HuH-7.5 (cell line): ENCODE data around the gene FER.
"Not testable (repeated sequence)": the region's sequence is repeated elsewhere in the genome, so short reads cannot be mapped to it uniquely, and the experiment has no call there.

Source experiments
- DNase-seq: peaks from one replicate; pipeline ENCODE4 v3.0.0; 2011; ENCODE audit warnings: low spot score

FER gene

DNA sequence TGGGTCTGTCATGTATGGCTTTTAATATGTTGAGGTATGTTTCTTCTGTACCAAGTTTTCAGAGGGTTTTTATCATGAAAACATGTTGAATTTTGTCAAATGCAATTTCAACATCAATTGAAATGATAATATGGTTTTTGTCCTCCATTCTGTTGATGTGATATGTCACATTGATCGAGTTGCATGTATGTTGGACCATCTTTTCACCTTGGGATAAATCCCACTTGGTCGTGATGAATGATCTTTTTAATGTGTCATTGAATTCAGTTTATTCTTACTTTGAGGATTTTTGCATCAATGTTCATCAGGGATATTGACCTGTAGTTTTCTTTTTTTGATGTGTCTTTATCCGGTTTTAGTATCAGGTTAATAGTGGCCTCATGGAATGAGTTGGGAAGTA, 373.5 kb downstream of the FER start:
- DNase-seq, result no peak

DNA sequence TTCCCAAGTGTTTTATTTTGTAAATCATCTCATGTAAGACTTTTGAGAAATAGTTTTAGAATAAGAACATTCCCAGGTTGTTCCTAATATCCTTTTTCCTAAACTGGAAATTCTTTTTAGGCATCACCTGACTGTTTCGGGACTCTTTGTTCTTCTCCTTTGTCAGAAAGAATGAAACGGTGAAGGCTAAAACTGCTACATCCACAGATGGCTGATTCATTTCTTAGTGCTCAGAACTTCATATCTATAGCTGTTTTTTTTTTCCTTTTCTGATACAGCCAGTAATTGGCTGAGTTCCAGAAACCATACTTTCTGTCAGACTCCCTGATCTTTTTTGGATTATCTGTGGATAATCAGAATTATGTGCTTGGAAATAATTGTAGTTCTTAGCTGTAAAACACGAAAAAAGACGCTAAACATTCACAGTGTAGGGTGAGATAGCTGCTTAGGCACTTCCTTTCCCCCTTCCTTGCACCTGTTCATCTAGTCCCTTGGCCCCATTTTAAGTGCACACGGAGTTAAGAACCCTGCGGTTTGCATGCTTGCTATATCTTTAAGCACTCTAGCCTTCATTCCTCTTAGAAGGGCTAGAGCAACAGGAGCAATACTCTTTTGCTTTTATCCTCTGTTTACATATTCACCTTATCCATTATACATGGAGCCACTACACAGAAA, 378.2 kb downstream of the FER start:
- no peak for DNase-seq

DNA sequence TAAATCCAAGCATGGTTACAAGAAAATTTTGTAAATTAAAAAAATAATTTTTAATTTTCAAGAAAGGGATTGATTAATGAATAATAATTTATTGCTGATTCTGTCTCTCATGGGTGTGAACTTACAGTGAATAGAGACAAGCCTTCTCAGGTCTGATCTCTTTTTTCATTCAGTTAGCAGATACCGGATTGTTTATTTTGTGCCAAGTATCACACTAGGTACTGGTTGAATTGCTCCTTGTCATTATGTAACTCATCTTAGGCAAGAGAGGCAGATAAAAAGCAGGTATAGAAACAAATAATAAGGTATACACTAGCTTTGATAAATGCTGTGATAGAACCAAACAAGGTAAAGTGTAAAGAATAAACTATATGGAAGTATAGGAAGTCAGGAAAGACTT, 378.8 kb downstream of the FER start:
- DNase-seq, result no peak

DNA sequence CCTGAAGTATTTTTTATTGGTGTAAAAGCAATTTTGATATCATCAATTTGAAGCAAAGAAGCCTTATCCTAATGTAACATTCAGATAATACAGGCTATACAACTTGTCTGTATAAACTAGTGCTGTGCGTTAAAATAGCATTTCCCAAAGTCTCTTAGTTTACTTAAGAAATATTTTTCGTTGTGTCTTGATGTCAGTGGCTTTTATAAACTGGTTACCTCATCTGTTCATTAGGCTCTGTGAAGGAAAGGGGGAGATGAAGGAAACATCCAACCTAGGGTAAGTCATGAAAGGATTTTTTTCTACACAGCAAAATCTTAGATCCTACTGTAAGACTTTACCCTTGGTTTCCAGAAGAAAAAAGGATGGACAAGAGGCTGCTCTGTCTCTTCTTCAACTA, 389.2 kb downstream of the FER start:
- no peak for DNase-seq

DNA sequence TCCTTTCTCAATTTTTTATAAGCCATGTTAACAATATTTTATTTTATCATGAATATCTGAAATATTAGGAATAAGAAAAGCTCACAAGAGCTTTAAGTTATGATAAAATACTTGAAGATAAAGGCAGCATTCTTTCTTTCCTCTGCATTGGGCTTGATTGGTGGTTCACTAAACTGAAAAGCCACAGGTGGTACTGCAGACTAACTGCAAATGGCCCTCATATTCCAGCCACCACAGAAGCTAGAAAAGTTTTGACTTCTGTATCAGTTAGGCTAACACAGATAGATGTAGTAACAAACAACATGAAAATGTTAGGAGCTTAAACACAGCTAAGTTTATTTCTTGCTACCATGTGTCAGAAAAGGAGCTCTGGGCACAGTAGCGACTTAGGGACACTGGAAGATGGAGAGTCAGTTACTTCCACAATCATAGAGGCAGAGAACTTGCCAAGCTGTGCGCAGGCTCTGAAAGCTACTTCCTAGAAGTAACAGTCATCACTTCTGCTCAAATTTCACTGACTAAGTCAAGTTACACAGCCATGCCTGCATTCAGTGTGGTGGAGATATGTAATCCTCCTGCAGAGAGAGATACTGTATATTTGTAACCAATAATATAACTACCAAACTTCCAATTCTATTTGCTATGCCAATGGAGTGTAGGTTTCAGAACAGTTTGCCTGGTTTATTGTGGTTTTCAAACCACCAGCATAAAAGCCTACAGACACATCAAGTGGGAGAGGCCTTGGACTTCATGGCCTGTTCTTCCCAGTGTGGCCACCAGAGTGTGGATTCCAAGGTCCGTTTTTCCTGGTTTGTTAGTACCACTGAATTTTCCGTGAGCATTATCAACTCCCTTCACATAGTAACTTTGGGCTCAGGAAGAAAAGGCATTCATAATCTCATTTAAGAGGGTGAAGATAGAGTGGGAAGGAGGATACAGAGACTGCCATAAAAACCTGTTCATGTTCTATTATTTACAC, 393.8 kb downstream of the FER start:
- DNase-seq, result no peak

DNA sequence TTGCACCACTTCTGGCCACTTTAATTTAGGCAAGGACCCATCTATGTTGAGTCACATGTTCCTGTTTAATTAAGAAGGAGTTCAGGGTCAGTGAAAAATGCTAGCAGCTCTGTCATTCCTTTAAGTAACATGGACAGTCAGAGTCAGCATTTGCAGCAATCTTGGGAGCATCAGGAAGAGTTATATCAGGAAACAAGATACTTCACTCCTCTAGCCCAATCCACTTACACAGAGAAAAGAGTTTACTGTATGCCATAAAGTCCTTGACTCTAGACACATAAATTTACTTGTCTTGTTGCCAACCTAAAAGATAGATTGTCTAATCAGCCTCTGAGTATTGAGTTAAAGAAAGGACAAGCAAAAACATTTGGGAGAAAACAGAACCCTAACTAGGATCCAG, 395.3 kb downstream of the FER start:
- DNase-seq, result no peak

DNA sequence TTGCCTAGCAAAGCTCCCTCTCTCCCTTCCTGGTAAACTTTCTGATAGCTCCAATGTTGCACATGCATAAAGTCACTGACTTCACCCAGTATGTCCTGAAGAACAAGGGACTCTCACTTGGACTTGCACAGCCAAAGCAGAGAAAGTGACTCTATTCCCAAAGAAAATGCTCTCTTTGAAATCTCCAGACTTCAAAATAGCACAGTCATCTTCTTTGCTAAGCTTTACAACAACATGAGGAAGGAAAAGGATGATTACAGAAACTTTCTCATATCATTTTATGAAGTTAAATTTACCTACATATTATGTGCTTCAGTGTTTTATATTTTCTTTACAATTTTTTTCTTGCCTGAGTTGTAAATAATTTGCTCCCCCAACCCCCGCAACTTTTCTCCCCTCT, 397.4 kb downstream of the FER start:
- no peak for DNase-seq

DNA sequence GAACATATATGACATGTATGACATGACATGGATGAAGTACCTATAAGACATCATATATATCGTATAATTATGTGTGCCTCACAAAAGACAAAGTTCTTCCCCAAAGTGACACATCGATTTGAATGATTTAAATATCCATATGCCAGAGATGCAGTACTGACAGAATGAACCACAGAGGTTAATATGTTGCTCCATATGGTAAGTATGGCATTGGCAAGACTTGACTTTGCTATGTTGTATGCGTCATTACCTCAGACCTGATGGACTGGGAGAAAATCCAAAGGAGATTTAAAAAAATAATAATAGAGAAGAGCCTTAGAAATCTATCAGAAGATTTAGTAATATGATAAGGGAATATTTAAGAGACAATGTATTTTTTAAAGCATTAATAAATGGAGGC, 398.9 kb downstream of the FER start:
- no peak for DNase-seq

DNA sequence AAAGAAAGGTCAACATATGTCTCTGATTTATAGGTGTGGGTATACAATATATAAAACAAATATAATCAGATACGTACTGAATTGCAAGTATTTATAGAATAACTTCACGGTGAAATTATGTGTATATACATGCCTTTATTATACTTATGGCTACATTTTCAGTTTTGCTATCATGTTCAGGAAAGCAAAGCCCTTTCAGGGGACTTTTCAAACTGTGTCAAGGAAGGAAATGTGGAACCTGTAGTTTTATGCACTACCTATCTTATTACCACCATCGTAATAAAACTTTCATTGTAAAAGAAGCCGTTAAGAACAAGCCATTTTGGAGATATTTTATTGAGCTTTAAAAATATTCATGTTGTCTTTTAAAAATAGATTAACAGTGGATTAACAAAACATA, 404.9 kb downstream of the FER start:
- no peak for DNase-seq

DNA sequence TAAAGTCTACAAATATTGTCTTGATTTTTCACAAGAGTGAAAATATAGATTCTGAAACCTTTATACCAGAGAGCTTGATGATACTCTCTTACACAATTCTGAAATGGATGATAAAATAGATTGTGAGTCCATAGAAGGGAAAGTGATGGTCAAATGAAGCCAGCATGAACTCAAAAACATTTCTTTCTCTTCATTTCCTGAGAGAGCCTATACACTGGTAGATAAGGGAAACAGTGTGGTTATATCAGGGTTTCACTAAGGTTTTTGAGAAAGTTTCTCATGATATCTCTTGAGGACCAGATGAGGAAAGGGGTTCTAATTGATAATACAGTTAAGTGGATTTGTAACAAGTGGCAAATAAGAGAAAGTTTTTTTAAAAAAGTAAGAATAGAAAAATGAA, 407.9 kb downstream of the FER start:
- no peak for DNase-seq

DNA sequence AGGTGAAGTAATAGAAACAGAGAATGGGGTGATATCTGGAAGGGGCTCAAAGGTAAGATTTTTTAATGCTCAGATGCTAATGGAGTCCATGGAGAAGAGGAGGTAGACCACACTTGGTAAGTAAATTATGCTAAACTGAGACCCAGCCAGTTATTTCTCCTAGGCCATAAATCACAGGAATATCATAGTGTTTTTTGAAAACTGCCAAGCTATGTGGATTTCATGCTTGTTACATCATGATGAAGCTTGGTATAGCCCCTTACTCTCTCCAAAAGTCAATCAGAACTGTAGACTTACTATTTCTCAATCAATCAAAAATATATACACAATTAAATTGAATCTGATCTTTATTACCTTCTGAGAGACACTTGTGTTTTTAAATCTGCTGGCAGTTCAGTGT, 409.2 kb downstream of the FER start:
- DNase-seq, result no peak

DNA sequence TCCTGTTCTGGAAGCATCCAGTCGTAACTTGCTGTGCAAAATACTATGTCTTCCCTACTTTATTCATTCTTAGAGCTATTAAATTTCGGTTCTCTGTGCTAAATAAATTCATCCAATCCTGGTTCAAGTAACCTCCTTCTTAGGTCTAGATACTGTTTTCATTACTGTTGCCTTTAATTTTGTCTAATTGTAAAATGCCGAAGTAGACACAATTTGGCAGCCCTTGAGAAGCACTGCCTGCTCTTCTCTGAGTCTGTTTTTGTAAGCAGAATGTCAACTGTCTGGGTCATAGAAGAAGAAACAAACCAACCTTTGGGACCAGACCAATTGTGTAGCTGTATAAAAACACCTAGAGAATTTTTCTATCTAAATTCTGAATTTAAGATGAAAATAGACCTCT, 412.8 kb downstream of the FER start:
- DNase-seq, result no peak

DNA sequence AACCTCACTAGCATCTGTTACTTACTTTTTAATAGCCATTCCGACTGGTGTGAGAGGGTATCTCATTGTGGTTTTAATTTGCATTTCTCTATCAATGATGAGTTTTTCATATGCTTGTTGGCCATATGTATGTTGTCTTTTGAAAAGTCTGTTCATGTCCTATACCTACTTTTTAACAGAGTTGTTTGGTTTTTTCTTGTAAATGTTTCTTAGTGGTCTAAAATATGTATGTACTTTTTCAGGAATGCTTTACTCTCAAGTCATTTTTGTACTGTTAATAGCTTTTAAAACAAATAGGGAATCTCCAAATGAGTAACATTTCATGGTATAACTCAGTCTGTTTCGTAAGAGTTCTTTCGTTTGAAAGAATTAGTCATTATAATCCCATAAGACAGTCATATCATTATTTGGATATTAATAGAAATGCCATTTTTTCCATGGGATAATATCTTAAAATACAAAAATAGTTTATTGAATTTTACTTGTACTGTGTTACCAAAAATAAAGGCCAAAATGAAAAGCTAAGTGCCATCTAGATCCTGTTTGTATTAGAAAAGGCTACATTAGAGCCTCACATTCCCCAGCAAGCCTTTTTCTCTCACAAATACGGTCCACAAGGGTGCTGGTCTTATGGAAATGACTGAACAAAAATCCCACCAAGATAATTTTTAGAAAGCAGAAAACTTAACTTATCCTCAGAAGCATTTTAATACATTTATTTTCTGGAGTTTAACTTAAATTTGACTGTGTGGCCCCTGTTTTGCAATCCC, 414.4 kb downstream of the FER start:
- no peak for DNase-seq

DNA sequence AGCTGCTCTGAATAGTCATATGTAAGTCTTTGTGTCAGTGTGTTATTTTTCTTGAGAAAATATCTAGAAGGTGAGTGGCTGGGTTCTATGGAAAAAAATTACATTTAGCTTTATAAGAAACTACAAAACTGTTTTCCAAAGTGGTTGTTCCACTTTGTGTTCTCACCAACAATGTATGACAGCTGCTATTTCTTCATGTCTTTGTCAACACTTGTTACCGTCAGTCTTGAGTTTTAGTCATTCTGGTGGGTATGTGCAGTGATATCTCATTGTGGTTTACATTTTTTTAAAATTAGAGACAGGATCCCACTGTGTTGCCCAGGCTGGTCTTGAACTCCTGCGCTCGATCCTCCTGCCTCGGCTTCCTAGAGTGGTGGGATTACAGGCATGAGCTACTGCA, 415.6 kb downstream of the FER start:
- no peak for DNase-seq

DNA sequence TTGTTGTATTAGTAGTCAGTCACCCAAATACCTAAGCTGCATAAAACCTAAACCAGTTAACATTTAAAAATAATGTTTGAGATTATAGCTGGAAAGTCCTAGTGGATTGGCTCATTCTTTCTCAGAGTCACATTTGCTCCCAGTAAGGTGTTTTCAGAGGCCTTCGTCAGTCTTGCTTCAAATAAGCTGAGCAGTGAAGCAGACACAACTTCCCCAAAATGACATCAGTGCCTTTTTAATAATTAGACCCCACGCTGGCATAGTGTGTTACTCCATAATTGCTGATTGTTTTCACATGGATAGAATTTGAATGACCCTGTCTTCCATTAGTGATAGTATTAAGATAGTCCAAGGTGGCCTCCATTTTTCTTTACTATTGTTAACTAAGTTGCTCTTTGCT, 416.3 kb downstream of the FER start:
- no peak for DNase-seq

DNA sequence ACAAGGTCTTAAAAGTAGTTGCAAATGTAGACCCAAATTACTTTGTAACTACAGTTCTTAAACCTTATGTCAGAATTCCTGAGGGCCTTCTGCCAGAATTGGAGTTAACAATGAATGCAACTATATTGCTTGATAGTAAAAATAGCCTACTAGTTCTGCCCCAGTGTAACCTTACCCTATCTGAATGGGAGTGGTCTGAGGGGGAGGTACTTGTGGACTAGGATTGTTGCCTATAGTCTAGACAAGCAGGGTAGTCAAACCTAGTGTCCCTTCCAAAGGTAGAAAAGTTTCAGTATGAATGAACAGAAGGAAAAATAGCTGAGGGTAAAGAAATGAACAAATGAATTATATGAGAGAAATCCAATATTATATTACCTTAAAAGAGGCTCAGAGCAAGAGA, 419.9 kb downstream of the FER start:
- DNase-seq, result no peak

DNA sequence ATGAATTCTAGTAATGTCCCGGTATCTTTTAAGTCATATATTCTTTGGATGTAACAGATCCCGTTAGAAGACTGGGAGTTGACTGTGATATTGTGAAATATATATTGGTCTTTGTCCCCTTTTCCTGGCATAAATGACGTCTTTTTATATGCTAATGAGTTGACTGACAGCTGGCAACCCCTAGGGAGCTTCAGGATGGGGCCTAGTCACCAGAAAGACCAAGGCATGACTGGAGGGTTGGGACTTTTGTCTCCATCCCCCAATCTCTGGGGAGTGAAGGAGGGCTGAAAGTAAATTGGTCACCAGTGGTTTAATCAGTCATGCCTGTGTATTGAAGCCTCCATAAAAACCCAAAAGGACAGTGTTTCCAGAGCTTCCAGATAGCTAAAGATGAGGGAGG, 420.5 kb downstream of the FER start:
- no peak for DNase-seq

DNA sequence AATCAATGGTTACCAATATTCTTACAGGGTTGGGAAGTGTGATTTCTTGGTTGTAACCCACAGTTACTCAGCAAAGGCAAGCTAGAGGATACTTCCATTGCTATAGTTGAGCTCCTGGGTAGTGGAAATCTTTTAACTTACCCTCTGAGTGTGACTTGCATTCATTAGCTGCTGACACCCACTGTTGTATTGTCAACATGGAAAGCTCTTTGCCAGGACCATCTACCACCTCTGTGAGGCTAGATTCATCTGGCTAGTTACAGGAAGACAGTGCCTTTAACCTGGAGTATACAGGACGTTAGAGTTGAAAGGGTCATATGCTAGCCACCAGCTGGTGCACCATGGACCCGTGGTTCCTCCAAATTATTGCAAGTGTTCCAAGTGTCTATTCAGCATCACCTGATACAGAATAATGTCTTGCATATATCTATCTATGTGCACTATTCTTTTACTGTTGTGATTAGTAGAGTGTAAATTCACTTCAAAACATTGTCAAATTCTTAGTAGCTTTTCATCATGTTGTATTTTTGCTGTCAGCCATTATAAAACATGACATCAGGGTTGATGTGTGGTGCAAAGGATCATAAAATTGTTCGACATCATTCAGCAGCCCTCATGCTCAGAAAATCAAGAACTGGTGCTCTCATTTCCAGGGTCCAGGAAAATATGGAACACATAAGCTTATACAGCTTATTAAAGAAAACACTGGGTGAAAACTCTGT, 423.1 kb downstream of the FER start:
- no peak for DNase-seq

DNA sequence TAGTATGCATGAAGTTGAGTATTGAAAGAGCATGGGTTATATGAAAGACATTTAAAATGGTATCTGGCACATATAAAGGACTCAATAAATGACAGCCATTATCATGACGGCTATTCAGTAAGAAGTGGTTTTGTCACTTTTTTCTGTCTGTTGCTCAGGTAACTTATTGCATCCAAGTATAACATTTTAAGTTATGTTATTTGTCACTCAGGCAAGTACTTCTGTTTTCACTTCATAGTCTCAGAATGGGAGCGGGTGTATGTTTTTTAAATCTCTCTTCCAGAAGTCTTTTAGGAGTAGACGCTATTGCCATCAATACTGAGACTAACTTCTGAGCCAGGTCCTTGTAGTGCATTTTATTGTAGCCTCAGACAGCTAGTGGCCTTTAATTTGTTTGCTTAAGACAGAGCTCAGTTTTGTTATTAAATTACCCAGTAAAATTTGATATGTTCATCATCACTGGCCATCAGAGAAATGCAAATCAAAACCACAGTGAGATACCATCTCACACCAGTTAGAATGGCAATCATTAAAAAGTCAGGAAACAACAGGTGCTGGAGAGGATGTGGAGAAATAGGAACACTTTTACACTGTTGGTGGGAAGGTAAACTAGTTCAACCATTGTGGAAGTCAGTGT, 423.9 kb downstream of the FER start:
- not testable (repeated sequence) for DNase-seq

DNA sequence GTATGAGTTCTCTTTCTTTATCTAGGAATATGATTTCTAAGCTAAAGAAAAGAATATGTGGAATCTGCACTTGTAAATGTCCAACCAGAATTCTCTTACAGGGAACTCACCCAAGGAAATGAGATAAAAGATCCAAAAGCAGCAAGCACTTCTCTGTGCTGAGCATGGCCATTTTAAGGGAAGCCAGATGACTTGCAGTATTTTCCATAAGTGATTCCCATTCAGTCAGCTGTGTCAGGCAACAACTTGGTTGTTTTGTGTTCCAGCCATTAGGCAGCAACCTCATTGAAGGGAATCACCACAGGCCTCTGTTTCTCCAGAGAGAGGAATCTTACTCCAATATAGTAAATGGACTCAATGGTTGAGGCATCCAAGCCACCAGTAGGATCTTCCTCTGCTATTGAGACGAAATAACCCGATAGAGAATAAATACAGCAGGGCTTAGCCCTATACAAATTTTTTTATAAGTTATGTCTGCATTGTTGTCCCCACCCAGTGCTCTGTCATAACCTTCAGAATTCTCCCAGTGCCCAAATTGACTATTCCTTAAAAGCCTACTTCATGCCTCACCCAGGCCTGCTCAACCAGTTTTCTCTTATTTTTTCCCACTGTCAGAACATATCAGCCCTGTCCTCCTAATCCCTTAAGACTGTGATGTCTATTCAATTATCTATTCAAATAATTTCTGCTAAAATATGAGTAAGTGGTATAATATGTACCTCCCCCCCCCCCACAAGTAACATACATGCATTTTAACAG, 425.5 kb downstream of the FER start:
- no peak for DNase-seq

DNA sequence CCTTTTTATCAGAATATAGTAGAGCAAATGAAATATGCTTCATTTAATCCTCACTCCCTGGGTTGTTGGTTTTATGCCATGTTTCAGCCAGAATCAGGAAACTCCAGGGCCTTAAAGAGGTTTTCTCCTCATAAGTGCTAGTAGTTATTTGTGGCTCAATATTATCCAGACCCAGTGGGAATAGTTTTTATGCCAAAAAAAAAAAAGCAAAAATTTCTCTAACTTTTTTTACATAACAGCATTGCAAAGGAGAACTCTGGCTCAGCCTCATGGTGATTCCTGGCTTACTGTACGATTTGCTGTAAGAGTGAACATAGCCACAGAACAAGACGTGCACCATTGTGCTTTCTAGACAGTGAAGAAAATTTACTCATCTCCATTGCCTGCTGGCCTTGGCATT, 429.5 kb downstream of the FER start:
- no peak for DNase-seq
